Spleen (tissue), 7 donors: Measurements from ENCODE around the gene PEX11A.

Experiments used
- POLR2A ChIP-seq, 3 donors: fragments of 450-650 bp; IDR thresholded peaks; one replicate each; pipeline ENCODE4 v1.5.1; 2017; ENCODE audit warnings: antibody characterized with exemption in 3 of 3, mild to moderate bottlenecking in 1 of 3
- POLR2AphosphoS5 ChIP-seq, 3 donors: sonication (generic); formaldehyde crosslinking; IDR thresholded peaks; one replicate each; pipeline ENCODE4 v1.5.1; 2017; ENCODE audit warnings: antibody characterized with exemption in 3 of 3
- TF ChIP-seq, protein P1 (sequence below), 11 experiments: fragments of 200-600 bp in 7 of 11; fragments of 450-650 bp in 4 of 11; sonication (generic) in 4 of 11; IDR thresholded peaks in 8 of 11; conservative IDR thresholded peaks in 3 of 11; 1 replicate in 7 of 11; 2 replicates in 4 of 11; pipeline versions ENCODE4 v1.4.0 to v1.8.0; 2016 to 2021; ENCODE audit warnings: antibody characterized with exemption in 11 of 11, inconsistent platforms in 4 of 11, mild to moderate bottlenecking in 1 of 11
- donor health status: DM: no; HTN: no; CAD: no; lungs with moderate emphysema.
- donor health status: DM: no; HTN: no; CAD: no.
- donor health status: DM: no; HTN: no; CAD: no.

DNA sequence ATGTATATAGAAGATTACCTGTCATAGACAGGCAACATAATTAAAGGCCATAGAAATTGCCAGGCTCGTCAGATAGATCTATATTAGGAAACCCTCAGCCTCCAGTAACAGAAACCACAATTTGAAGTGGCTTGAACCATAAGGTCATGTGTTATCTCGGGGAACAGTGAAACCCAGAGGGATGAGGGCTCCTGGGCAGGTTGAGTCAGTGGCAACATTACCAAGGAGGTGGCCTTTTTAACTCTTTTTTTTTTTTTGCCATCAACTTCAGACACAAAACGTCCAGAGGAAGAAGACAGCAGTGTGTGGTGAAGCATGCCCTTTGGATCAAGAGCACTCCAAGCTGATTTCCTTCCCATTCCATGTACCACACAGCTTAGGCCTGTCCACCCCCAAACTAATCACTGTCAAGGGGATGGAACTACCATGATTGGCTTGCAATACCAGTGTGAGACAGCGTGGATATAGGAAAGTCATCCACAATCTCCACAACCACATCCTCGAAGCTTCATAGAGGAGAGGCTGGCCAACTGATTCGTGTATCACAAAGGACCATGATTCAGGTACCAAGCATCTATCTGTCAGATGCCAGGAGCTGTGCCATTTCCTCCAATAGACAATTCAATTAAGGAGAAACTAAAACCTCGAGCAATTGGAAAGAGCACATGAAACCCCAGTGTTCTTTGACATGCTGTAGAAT, 34.3 kb downstream of the PEX11A start:
- TF ChIP-seq, protein P1, sequence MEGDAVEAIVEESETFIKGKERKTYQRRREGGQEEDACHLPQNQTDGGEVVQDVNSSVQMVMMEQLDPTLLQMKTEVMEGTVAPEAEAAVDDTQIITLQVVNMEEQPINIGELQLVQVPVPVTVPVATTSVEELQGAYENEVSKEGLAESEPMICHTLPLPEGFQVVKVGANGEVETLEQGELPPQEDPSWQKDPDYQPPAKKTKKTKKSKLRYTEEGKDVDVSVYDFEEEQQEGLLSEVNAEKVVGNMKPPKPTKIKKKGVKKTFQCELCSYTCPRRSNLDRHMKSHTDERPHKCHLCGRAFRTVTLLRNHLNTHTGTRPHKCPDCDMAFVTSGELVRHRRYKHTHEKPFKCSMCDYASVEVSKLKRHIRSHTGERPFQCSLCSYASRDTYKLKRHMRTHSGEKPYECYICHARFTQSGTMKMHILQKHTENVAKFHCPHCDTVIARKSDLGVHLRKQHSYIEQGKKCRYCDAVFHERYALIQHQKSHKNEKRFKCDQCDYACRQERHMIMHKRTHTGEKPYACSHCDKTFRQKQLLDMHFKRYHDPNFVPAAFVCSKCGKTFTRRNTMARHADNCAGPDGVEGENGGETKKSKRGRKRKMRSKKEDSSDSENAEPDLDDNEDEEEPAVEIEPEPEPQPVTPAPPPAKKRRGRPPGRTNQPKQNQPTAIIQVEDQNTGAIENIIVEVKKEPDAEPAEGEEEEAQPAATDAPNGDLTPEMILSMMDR (IDR thresholded peaks at IDR 0.05 in 8 of 11, conservative IDR thresholded peaks at IDR 0.05 in 3 of 11) = no peak
- TF ChIP-seq POLR2A (IDR thresholded peaks at IDR 0.05) (no peak), POLR2AphosphoS5 (IDR thresholded peaks at IDR 0.05) (no peak)
